ENCODE data around the gene LAIR1.

The LAIR1 gene

DNA sequence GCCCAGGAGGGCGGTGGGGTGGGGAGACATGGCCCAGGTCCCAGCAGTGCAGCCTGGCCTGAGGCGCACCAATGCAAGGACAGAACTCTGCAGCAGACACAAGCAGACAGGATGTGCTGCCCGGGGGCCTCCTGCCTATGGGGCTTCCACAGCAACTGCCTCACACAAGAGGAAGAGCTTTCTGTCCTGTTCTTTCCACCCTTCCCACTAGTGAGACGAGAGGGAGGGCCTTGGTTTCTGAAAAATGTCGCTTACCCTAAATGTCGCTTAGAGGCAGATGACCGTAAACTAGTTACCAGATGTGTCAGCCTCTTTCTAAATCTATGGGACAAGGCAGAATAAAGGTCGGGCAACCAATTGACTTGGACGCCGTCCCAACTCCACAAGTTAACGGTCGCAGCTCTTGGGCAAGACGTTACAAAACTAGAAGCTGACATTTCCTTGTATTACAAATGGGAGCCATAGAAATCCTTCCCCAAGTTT, at the start of gene LAIR1:
Gene LAIR1, minus strand, starts transcription at position 157 of the 483 bp plus-strand sequence. Its CDS starts 127 bp downstream, at position 30.
- no peak for TF ChIP-seq EZH2phosphoT487 (conservative IDR thresholded peaks at IDR 0.05; ENCODE audit: low read length)
- TF ChIP-seq, protein P1, sequence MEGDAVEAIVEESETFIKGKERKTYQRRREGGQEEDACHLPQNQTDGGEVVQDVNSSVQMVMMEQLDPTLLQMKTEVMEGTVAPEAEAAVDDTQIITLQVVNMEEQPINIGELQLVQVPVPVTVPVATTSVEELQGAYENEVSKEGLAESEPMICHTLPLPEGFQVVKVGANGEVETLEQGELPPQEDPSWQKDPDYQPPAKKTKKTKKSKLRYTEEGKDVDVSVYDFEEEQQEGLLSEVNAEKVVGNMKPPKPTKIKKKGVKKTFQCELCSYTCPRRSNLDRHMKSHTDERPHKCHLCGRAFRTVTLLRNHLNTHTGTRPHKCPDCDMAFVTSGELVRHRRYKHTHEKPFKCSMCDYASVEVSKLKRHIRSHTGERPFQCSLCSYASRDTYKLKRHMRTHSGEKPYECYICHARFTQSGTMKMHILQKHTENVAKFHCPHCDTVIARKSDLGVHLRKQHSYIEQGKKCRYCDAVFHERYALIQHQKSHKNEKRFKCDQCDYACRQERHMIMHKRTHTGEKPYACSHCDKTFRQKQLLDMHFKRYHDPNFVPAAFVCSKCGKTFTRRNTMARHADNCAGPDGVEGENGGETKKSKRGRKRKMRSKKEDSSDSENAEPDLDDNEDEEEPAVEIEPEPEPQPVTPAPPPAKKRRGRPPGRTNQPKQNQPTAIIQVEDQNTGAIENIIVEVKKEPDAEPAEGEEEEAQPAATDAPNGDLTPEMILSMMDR (IDR thresholded peaks at IDR 0.05; ENCODE audit: insufficient read depth, low read length, poor library complexity, severe bottlenecking): no peak
- no peaks in the 10 kb centered on the region for H3K9me2 ChIP-seq (replicated peaks; ENCODE audit: insufficient read depth, low read length)
- no peaks in the 10 kb centered on the region for H3K9me3 ChIP-seq (ENCODE audit: insufficient read depth, low read length)
- H3K79me2 ChIP-seq (ENCODE audit: insufficient read depth, low read length): no peaks in the 10 kb centered on the region
- no peak within 1 kb of the TSS for H2AFZ ChIP-seq (ENCODE audit: low read depth, low read length, severe bottlenecking)
- no peak within 1 kb of the TSS for H3K27ac ChIP-seq (ENCODE audit: low read depth, low read length)
- H4K20me1 ChIP-seq (ENCODE audit: low read depth, low read length): no peaks in the 10 kb centered on the region
- H3K4me2 ChIP-seq (ENCODE audit: low read depth, low read length, poor library complexity, severe bottlenecking): no peak within 1 kb of the TSS
- H3K4me3 ChIP-seq (ENCODE audit: insufficient read depth, low read length, poor library complexity, severe bottlenecking): no peak within 1 kb of the TSS
- H3K9ac ChIP-seq (ENCODE audit: low read length): no peak within 1 kb of the TSS
- no peaks in the 10 kb centered on the region for H3K27me3 ChIP-seq (ENCODE audit: low read length)
- no peaks in the 10 kb centered on the region for H3K36me3 ChIP-seq (ENCODE audit: low read length)
- no peaks in the 10 kb centered on the region for H3F3A ChIP-seq (ENCODE audit: insufficient read depth)

GRCh38 chr19:54414156-54414555, 49.4 kb upstream of the LAIR1 start:
- no peak for TF ChIP-seq EZH2phosphoT487 (conservative IDR thresholded peaks at IDR 0.05; ENCODE audit: low read length)
- TF ChIP-seq, protein P1 (IDR thresholded peaks at IDR 0.05; ENCODE audit: insufficient read depth, low read length, poor library complexity, severe bottlenecking): no peak
- Histone ChIP-seq H3K4me3 (ENCODE audit: insufficient read depth, low read length, poor library complexity, severe bottlenecking) (no peak overlapping the region), H3K79me2 (ENCODE audit: insufficient read depth, low read length) (no peaks in the 10 kb centered on the region), H3K27me3 (ENCODE audit: low read length) (no peaks in the 10 kb centered on the region), H3K27ac (ENCODE audit: low read depth, low read length) (no peak overlapping the region), H3K4me2 (ENCODE audit: low read depth, low read length, poor library complexity, severe bottlenecking) (no peak overlapping the region), H3K9me2 (replicated peaks; ENCODE audit: insufficient read depth, low read length) (no peaks in the 10 kb centered on the region), H3K9me3 (ENCODE audit: insufficient read depth, low read length) (no peaks in the 10 kb centered on the region), H4K20me1 (ENCODE audit: low read depth, low read length) (no peaks in the 10 kb centered on the region), H2AFZ (ENCODE audit: low read depth, low read length, severe bottlenecking) (no peak overlapping the region), H3K9ac (ENCODE audit: low read length) (no peak overlapping the region), H3F3A (ENCODE audit: insufficient read depth) (no peaks in the 10 kb centered on the region), H3K36me3 (ENCODE audit: low read length) (no peaks in the 10 kb centered on the region)

GRCh38 chr19:54412877-54413276, 48.1 kb upstream of the LAIR1 start:
- H3K9ac ChIP-seq (ENCODE audit: low read length): no peak overlapping the region
- no peaks in the 10 kb centered on the region for H4K20me1 ChIP-seq (ENCODE audit: low read depth, low read length)
- no peaks in the 10 kb centered on the region for H3K79me2 ChIP-seq (ENCODE audit: insufficient read depth, low read length)
- no peaks in the 10 kb centered on the region for H3K9me2 ChIP-seq (replicated peaks; ENCODE audit: insufficient read depth, low read length)
- H3K4me3 ChIP-seq (ENCODE audit: insufficient read depth, low read length, poor library complexity, severe bottlenecking): no peak overlapping the region
- no peak overlapping the region for H3K4me2 ChIP-seq (ENCODE audit: low read depth, low read length, poor library complexity, severe bottlenecking)
- no peaks in the 10 kb centered on the region for H3K9me3 ChIP-seq (ENCODE audit: insufficient read depth, low read length)
- H3K36me3 ChIP-seq (ENCODE audit: low read length): no peaks in the 10 kb centered on the region
- no peaks in the 10 kb centered on the region for H3K27me3 ChIP-seq (ENCODE audit: low read length)
- no peaks in the 10 kb centered on the region for H3F3A ChIP-seq (ENCODE audit: insufficient read depth)
- TF ChIP-seq, protein P1 (IDR thresholded peaks at IDR 0.05; ENCODE audit: insufficient read depth, low read length, poor library complexity, severe bottlenecking): no peak
- no peak for TF ChIP-seq EZH2phosphoT487 (conservative IDR thresholded peaks at IDR 0.05; ENCODE audit: low read length)
- no peak overlapping the region for H3K27ac ChIP-seq (ENCODE audit: low read depth, low read length)
- no peak overlapping the region for H2AFZ ChIP-seq (ENCODE audit: low read depth, low read length, severe bottlenecking)

Measured in SU-DHL-6 (cell line).